22Rv1 (cell line): ENCODE results near the gene TENT5C.

Experiments
- H3K27ac ChIP-seq: fragments of 450-650 bp; 2 replicates; pipeline ENCODE4 v1.5.1; 2017
- ZFX ChIP-seq: fragments of 450-650 bp; IDR thresholded peaks from 2 replicates; pipeline ENCODE4 v1.6.1; 2017; ENCODE audit warnings: antibody characterized with exemption, borderline replicate concordance
- TF ChIP-seq, protein P1 (sequence below): fragments of 450-650 bp; IDR thresholded peaks from 2 replicates; pipeline ENCODE4 v1.5.1; 2017; ENCODE audit warnings: mild to moderate bottlenecking

The TENT5C gene

GRCh38 chr1:117613969-117614729 lies 8.3 kb downstream of the TENT5C start:
- H3K27ac ChIP-seq: no peak overlapping the region
- TF ChIP-seq, protein P1, sequence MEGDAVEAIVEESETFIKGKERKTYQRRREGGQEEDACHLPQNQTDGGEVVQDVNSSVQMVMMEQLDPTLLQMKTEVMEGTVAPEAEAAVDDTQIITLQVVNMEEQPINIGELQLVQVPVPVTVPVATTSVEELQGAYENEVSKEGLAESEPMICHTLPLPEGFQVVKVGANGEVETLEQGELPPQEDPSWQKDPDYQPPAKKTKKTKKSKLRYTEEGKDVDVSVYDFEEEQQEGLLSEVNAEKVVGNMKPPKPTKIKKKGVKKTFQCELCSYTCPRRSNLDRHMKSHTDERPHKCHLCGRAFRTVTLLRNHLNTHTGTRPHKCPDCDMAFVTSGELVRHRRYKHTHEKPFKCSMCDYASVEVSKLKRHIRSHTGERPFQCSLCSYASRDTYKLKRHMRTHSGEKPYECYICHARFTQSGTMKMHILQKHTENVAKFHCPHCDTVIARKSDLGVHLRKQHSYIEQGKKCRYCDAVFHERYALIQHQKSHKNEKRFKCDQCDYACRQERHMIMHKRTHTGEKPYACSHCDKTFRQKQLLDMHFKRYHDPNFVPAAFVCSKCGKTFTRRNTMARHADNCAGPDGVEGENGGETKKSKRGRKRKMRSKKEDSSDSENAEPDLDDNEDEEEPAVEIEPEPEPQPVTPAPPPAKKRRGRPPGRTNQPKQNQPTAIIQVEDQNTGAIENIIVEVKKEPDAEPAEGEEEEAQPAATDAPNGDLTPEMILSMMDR: no peak
- no peak for TF ChIP-seq ZFX

DNA sequence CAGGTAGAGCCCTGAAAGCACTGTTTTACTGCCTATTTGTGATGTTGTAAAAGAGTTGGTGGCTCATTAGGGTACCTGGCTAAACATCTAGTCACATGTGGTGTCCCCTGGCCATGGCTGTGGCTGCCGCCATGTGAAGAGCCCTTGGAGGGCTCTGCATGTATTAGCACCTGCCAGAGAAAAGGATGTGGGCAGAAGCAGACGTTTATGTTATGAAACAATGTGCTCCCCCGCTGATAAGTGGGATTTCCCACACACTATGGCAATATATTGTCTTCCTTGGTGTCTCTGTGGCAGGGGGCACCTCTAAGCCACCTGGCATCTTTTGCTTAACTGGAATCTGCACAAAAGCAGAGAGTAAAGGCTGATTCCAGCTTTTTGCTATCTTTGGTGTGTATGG lies 9.6 kb downstream of the TENT5C start:
- TF ChIP-seq ZFX: no peak
- TF ChIP-seq, protein P1: no peak
- no peak overlapping the region for H3K27ac ChIP-seq

DNA sequence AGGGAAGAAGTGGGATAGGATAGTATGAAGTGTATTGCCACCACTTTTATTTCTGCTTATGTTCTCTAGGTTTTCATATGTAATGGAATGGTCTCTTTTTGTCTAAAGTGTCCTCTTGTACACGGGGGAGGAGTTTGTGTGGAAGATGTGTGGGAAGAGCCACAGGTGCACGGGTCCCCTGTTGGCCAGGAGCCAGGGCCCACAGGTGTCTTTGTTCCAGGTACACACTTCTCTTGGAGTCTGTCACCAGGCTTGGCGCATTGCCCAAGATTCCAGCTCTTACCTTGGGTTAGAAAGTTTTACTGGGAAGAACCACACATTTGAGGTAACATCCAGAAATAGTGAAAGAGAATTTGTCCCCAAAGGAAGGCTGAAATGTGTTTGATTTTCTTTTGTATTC lies 10.5 kb downstream of the TENT5C start:
- no peak overlapping the region for H3K27ac ChIP-seq

DNA sequence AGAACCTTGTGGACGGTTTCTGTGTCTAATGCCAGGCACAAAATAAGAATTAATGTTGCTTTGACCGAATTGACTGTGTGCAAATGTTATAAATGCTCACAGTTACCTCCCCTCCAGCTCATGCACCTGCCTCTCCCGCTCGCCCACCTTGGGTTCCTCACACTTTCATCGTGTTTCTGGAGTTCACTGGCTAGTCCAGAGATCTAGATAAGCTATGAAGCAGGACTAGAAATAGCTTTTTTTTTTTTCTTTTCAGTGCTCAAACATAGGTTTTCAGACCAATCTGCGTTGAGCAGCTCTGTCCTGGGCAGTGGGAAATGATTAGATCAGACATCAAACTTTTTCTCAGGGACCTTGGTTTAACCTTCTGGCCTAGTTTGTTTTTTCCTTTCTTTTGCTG lies 11.1 kb downstream of the TENT5C start:
- no peak for TF ChIP-seq ZFX
- TF ChIP-seq, protein P1: no peak

More for the DNA sequence above, 10.5 kb downstream of the TENT5C start:
- TF ChIP-seq, protein P1: no peak
- no peak for TF ChIP-seq ZFX

GRCh38 chr1:117618450-117619122 lies 12.7 kb downstream of the TENT5C start:
- TF ChIP-seq, protein P1: no peak
- TF ChIP-seq ZFX: no peak
- no peak overlapping the region for H3K27ac ChIP-seq

More for the DNA sequence above, 11.1 kb downstream of the TENT5C start:
- no peak overlapping the region for H3K27ac ChIP-seq

DNA sequence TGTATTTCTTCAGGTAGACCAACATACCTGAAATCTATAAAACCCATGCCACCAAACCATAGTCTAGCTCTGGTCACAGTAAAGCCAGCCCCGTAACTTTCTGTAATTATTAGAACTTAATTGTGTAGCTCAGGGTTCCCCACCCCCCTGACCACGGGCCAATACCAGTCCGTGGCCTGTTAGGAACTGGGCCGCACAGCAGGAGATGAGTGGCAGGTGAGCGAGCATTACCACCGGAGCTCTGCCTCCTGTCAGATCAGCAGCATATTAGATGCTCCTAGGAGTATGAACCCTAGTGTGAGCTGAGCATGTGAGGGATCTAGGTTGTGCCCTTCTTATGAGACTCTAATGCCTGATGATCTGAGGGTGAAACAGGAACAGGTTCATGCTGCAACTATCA lies 14.6 kb downstream of the TENT5C start:
- no peak for TF ChIP-seq ZFX
- TF ChIP-seq, protein P1: no peak
- no peak overlapping the region for H3K27ac ChIP-seq

DNA sequence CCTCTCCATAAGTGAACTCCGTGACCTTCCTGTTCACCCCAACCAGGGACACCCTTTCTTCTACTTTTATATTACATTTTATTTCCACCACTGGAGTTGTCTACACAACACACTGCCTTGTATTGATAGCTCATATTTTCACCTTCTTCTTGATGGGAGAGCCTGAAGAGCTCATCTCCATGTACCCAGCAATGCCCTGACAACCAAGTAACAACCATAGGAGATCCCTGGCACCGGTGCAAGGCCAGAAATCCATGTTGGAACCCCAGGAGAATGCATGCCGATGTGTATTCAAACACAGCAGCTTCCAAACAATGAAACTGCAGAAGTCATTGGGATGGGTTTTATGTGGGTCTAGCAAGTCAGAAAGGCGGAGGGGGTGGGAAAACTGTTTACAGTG lies 15.5 kb downstream of the TENT5C start:
- no peak overlapping the region for H3K27ac ChIP-seq
- TF ChIP-seq, protein P1: no peak
- no peak for TF ChIP-seq ZFX
